22Rv1 (cell line): Measurements from ENCODE around the gene GAS7.

Source experiments
- CTCF ChIP-seq: fragments of 450-650 bp; IDR thresholded peaks from 2 replicates; pipeline ENCODE4 v1.5.1; 2017; ENCODE audit warnings: mild to moderate bottlenecking
- ZFX ChIP-seq: fragments of 450-650 bp; IDR thresholded peaks from 2 replicates; pipeline ENCODE4 v1.6.1; 2017; ENCODE audit warnings: antibody characterized with exemption, borderline replicate concordance

- TF ChIP-seq CTCF (no peak), ZFX (no peak)
Observed at GRCh38 chr17:9872852-9873251, 325.6 kb downstream of the GAS7 start.
